ENCODE results near the gene PHRF1.

GRCh38 chr11:656866-657265, 80.6 kb downstream of the PHRF1 start:
- TF ChIP-seq, protein P1, sequence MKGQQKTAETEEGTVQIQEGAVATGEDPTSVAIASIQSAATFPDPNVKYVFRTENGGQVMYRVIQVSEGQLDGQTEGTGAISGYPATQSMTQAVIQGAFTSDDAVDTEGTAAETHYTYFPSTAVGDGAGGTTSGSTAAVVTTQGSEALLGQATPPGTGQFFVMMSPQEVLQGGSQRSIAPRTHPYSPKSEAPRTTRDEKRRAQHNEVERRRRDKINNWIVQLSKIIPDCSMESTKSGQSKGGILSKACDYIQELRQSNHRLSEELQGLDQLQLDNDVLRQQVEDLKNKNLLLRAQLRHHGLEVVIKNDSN (CRISPR knock-in tag; IDR thresholded peaks at IDR 0.05): no peak
- TF ChIP-seq POLR2A (conservative IDR thresholded peaks at IDR 0.05): no peak
- TF ChIP-seq, protein P2, sequence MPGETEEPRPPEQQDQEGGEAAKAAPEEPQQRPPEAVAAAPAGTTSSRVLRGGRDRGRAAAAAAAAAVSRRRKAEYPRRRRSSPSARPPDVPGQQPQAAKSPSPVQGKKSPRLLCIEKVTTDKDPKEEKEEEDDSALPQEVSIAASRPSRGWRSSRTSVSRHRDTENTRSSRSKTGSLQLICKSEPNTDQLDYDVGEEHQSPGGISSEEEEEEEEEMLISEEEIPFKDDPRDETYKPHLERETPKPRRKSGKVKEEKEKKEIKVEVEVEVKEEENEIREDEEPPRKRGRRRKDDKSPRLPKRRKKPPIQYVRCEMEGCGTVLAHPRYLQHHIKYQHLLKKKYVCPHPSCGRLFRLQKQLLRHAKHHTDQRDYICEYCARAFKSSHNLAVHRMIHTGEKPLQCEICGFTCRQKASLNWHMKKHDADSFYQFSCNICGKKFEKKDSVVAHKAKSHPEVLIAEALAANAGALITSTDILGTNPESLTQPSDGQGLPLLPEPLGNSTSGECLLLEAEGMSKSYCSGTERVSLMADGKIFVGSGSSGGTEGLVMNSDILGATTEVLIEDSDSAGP (CRISPR knock-in tag; IDR thresholded peaks at IDR 0.05): no peak
- no peak for TF ChIP-seq RNF2 (IDR thresholded peaks at IDR 0.05)
- TF ChIP-seq SAP30 (IDR thresholded peaks at IDR 0.05; ENCODE audit: borderline replicate concordance, insufficient read depth, low read depth, low read length, poor library complexity, severe bottlenecking): no peak
- TF ChIP-seq POLR2AphosphoS5 (IDR thresholded peaks at IDR 0.05; ENCODE audit: control insufficient read depth, insufficient read depth, low read depth, low read length): no peak
- TF ChIP-seq FOSL1 (tag; conservative IDR thresholded peaks at IDR 0.05): no peak
- no peak for TF ChIP-seq ELF1 (tag; IDR thresholded peaks at IDR 0.05)
- TF ChIP-seq, protein P3, sequence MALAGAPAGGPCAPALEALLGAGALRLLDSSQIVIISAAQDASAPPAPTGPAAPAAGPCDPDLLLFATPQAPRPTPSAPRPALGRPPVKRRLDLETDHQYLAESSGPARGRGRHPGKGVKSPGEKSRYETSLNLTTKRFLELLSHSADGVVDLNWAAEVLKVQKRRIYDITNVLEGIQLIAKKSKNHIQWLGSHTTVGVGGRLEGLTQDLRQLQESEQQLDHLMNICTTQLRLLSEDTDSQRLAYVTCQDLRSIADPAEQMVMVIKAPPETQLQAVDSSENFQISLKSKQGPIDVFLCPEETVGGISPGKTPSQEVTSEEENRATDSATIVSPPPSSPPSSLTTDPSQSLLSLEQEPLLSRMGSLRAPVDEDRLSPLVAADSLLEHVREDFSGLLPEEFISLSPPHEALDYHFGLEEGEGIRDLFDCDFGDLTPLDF (CRISPR knock-in tag; IDR thresholded peaks at IDR 0.05): no peak
- TF ChIP-seq CTCF (IDR thresholded peaks at IDR 0.05 in 2 of 3, conservative IDR thresholded peaks at IDR 0.05 in 1 of 3; ENCODE audit: insufficient read depth in 2 of 3, low read depth in 1 of 3, low read length in 3 of 3): no peak
- TF ChIP-seq RAD51 (IDR thresholded peaks at IDR 0.05; ENCODE audit: borderline replicate concordance, low read depth): no peak
- no peak for TF ChIP-seq TSC22D4 (tag; IDR thresholded peaks at IDR 0.05)
- TF ChIP-seq ZNF778 (CRISPR knock-in tag; IDR thresholded peaks at IDR 0.05): no peak
- TF ChIP-seq ZNF324 (CRISPR knock-in tag; IDR thresholded peaks at IDR 0.05): no peak

All from K562 (cell line).